HFFc6 (cell line): ENCODE data around the gene NBAS. TPM values are rescaled to one million over a fixed set of nuclear protein-coding genes. Genes with fewer than 3 reads are reported as not detected.

ENCODE experiments used
- DNase-seq: peaks from one replicate; pipeline ENCODE4 v3.0.0-alpha.2; 2018
- H3K27ac Mint-ChIP-seq: 2 replicates; pipeline ENCODE4 v1.8.0; 2020; ENCODE audit warnings: mild to moderate bottlenecking, mixed read lengths
- H3K27me3 Mint-ChIP-seq: 2 replicates; pipeline ENCODE4 v1.8.0; 2021; ENCODE audit warnings: mild to moderate bottlenecking, moderate library complexity, mixed read lengths; ENCODE audit not compliant: insufficient read depth
- H3K36me3 Mint-ChIP-seq: 2 replicates; pipeline ENCODE4 v1.8.0; 2021; ENCODE audit warnings: low read depth, mixed read lengths
- H3K4me1 Mint-ChIP-seq: 2 replicates; pipeline ENCODE4 v1.8.0; 2020; ENCODE audit warnings: low read depth, mixed read lengths
- H3K4me3 Mint-ChIP-seq: 2 replicates; pipeline ENCODE4 v1.8.0; 2020; ENCODE audit warnings: mild to moderate bottlenecking, moderate library complexity, mixed read lengths
- H3K9me3 Mint-ChIP-seq: 2 replicates; pipeline ENCODE4 v1.8.0; 2020; ENCODE audit warnings: mild to moderate bottlenecking, mixed read lengths
- total RNA-seq, 6 experiments: library from RNA; stranded (reverse); fragmentation: NEBNext Ultra II Directional; extraction: Animal tissue kit (Norgen Biotek cat#: 25700); gene quantifications; 2 replicates in 1 of 6; 3 replicates in 5 of 6; pipeline ENCODE4 v1.2.3, GENCODE V29; 2021
- TF ChIP-seq, protein P1 (sequence below): fragments of 200-600 bp; sonication (generic); IDR thresholded peaks from 2 replicates; pipeline ENCODE4 v1.5.0; 2021; ENCODE audit warnings: antibody characterized with exemption, mild to moderate bottlenecking

The NBAS gene
- total RNA-seq, 6 experiments from 2014 or later = 43.5 to 54.0 (median 52.2) TPM

DNA sequence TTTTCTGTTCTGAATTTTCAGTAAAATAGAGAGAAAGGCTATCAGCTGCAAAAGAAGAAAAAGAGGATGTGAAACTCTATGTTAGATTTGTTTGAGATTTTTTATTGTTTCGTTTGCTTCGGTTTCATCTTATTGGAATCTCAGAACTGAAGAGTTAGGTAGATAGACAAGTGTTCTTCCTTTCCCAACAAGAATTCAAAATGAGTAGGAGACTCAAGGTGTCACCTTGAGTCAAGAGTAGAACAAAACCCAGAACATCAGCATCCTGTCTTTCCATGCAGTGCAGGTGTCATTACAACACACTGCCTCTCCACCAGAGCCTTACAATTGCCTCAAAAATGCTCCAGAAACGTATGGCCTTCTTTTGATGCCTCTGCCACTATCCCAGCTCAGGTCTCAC, 21.1 kb downstream of the NBAS start:
- no peaks in the 10 kb centered on the region for H3K9me3 Mint-ChIP-seq
- H3K36me3 Mint-ChIP-seq = peaks cover 12% of the 10 kb centered on the region
- H3K4me1 Mint-ChIP-seq = no peaks in the 10 kb centered on the region
- no peak overlapping the region for H3K4me3 Mint-ChIP-seq
- H3K27ac Mint-ChIP-seq = no peak overlapping the region
- no peak for DNase-seq
- TF ChIP-seq, protein P1, sequence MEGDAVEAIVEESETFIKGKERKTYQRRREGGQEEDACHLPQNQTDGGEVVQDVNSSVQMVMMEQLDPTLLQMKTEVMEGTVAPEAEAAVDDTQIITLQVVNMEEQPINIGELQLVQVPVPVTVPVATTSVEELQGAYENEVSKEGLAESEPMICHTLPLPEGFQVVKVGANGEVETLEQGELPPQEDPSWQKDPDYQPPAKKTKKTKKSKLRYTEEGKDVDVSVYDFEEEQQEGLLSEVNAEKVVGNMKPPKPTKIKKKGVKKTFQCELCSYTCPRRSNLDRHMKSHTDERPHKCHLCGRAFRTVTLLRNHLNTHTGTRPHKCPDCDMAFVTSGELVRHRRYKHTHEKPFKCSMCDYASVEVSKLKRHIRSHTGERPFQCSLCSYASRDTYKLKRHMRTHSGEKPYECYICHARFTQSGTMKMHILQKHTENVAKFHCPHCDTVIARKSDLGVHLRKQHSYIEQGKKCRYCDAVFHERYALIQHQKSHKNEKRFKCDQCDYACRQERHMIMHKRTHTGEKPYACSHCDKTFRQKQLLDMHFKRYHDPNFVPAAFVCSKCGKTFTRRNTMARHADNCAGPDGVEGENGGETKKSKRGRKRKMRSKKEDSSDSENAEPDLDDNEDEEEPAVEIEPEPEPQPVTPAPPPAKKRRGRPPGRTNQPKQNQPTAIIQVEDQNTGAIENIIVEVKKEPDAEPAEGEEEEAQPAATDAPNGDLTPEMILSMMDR = no peak
- no peaks in the 10 kb centered on the region for H3K27me3 Mint-ChIP-seq

DNA sequence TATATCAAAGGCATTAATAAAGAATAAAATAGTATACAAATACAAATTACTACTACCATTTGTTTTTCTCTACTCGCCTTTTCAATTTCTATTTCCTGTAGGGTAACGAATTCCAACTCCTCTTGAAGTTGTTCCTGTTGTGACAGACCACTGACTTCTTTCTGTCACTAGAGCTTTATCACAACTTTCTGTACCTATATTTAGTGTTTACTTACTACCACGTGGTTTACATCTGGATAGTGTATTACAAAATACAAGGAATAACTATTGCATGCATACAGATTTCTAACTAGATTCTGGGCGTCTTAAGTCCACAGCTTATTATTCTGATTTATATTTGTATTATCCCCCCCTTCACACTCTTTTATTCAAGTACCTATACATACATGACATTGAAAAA, 22.3 kb downstream of the NBAS start:
- no peak for DNase-seq
- Mint-ChIP-seq H3K27me3 (no peaks in the 10 kb centered on the region), H3K4me1 (no peaks in the 10 kb centered on the region), H3K36me3 (peaks cover 17% of the 10 kb centered on the region), H3K9me3 (no peaks in the 10 kb centered on the region), H3K27ac (no peak overlapping the region), H3K4me3 (no peak overlapping the region)
- TF ChIP-seq, protein P1 = no peak

DNA sequence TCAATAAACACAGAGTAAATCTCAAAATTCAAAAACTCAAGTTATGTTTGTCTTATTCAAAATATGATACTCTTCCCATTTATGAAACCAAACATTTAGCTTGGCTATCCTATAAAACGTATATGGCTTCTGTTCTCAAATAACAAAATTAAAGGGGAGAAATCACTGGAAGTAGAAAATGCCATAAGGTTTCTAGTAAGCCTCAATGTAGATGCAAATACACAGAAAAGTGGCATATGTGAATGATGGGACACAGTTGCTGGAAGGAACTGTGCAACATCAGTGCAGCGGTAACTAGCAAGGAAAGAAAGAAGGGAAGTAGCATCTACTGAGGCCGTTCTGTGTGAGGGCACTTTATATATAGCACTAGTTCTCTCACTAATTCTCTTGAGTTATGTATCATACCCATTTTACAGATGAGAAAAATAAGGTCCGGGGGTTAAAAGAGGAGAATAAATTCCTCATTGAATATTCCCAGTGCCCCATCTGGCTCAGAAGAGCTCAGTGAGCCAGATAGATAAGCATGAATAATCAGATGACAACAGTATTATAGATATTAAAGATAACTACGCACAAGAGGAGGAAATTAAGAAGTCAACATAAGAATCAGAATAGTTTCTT, 27.2 kb downstream of the NBAS start:
- H3K36me3 Mint-ChIP-seq = peaks cover 23% of the 10 kb centered on the region
- H3K4me1 Mint-ChIP-seq = no peaks in the 10 kb centered on the region

DNA sequence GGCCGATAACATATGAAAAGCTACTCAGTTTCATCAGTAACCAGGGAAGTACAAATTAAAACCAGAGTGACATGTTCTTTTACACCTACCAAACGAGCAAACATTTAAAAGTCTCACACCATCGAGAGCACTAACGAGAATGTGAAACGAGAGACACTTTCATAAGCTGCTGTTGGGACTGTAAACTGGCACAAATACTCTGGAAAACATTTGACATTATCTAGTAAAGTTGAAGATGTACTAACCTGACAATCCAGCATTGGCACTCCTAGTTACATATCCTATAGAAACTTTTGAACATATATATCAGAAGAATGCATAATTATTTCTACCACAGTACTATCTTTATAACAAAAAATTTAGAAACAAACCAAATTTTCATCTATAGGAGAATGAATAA, 28.1 kb downstream of the NBAS start:
- DNase-seq = no peak
- no peaks in the 10 kb centered on the region for H3K4me1 Mint-ChIP-seq
- no peak overlapping the region for H3K4me3 Mint-ChIP-seq
- TF ChIP-seq, protein P1 = no peak
- no peaks in the 10 kb centered on the region; the same call in 1 of the 2 replicates for H3K27me3 Mint-ChIP-seq
- H3K27ac Mint-ChIP-seq = no peak overlapping the region
- no peaks in the 10 kb centered on the region for H3K9me3 Mint-ChIP-seq
- peaks cover 25% of the 10 kb centered on the region for H3K36me3 Mint-ChIP-seq

More for the DNA sequence above, 27.2 kb downstream of the NBAS start:
- H3K4me3 Mint-ChIP-seq = no peak overlapping the region
- H3K9me3 Mint-ChIP-seq = no peaks in the 10 kb centered on the region
- DNase-seq = no peak
- H3K27me3 Mint-ChIP-seq = no peaks in the 10 kb centered on the region; the same call in 1 of the 2 replicates
- TF ChIP-seq, protein P1 = no peak
- no peak overlapping the region for H3K27ac Mint-ChIP-seq

DNA sequence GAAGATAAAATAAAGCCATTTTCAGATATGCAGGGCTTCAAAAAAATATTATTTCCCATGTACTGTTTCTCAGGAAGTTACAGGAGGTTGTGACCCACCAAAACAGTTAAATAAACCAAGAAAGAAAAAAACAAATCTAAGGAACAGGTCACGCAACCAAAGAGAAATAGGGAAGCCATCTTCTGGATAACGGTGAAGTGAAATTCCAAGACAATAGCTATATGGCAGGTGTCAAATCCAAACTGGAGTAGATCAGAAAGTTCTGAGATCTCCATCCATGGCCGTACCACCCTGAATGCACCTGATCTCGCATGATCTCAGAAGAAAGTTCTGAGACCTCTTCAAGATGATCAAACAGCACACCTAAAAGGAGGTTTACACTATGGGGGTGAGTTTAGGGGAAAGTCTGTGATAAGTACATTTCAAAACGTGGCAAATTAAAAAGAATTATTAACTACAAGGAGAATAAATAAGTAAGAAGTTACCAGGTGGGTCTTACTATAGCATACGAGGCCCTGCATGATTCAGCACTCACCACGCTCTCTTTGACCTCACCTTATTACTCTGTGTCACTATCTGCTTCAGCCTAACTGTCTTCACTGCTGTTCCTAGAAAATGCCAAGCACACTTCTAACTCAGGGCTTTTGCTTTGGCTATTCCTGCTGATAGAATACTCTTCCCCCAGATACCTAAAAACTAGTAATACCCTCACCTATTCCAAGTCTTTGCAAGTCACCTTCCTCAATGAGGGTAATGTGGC, 29.9 kb downstream of the NBAS start:
- no peak for DNase-seq
- Mint-ChIP-seq H3K9me3 (no peaks in the 10 kb centered on the region), H3K27me3 (no peaks in the 10 kb centered on the region; the same call in 1 of the 2 replicates), H3K27ac (no peak overlapping the region), H3K36me3 (peaks cover 23% of the 10 kb centered on the region), H3K4me1 (no peaks in the 10 kb centered on the region), H3K4me3 (no peak overlapping the region)
- TF ChIP-seq, protein P1 = no peak
